Memory B cell (primary cell): ENCODE data around the gene HPD.
A peak's percentile ranks its signal among the peaks of the same experiment; 100 is the strongest.

ENCODE experiments used
- ATAC-seq: fragments of 150-1000 bp; cut with Tn5 transposase; 2 replicates; pipeline ENCODE4 v1.10.0; 2021; ENCODE audit warnings: low read depth, mild to moderate bottlenecking, moderate library complexity
- DNase-seq, 2 donors: peaks; one replicate each; pipeline ENCODE4 v3.0.0; 2022; ENCODE audit warnings: low spot score in 2 of 2
- H3K27ac Mint-ChIP-seq: one replicate; pipeline ENCODE4 v1.8.0; 2022; ENCODE audit warnings: mild to moderate bottlenecking, moderate library complexity, mixed read lengths
- H3K27me3 Mint-ChIP-seq: one replicate; pipeline ENCODE4 v1.8.0; 2022; ENCODE audit warnings: mixed read lengths
- H3K36me3 Mint-ChIP-seq: one replicate; pipeline ENCODE4 v1.8.0; 2022; ENCODE audit warnings: mild to moderate bottlenecking, mixed read lengths
- H3K4me1 Mint-ChIP-seq: one replicate; pipeline ENCODE4 v1.8.0; 2022; ENCODE audit warnings: mixed read lengths
- H3K4me3 Mint-ChIP-seq: one replicate; pipeline ENCODE4 v1.8.0; 2022; ENCODE audit warnings: mild to moderate bottlenecking, moderate library complexity, mixed read lengths
- H3K9me3 Mint-ChIP-seq: one replicate; pipeline ENCODE4 v1.8.0; 2022; ENCODE audit warnings: mixed read lengths

The HPD gene

GRCh38 chr12:121814429-121815119 lies 44.1 kb downstream of the HPD start:
- ATAC-seq (no peak), DNase-seq (no peak)
- Mint-ChIP-seq H3K27ac (no peak overlapping the region), H3K27me3 (no peaks in the 10 kb centered on the region), H3K9me3 (no peaks in the 10 kb centered on the region), H3K4me3 (no peak overlapping the region), H3K4me1 (peaks cover 33% of the 10 kb centered on the region), H3K36me3 (peaks cover 29% of the 10 kb centered on the region)

GRCh38 chr12:121813951-121814350 lies 44.7 kb downstream of the HPD start:
- Mint-ChIP-seq H3K27ac (no peak overlapping the region), H3K36me3 (peaks cover 27% of the 10 kb centered on the region), H3K9me3 (no peaks in the 10 kb centered on the region), H3K4me3 (no peak overlapping the region), H3K27me3 (no peaks in the 10 kb centered on the region), H3K4me1 (peaks cover 33% of the 10 kb centered on the region)
- DNase-seq (no peak), ATAC-seq (no peak)

DNA sequence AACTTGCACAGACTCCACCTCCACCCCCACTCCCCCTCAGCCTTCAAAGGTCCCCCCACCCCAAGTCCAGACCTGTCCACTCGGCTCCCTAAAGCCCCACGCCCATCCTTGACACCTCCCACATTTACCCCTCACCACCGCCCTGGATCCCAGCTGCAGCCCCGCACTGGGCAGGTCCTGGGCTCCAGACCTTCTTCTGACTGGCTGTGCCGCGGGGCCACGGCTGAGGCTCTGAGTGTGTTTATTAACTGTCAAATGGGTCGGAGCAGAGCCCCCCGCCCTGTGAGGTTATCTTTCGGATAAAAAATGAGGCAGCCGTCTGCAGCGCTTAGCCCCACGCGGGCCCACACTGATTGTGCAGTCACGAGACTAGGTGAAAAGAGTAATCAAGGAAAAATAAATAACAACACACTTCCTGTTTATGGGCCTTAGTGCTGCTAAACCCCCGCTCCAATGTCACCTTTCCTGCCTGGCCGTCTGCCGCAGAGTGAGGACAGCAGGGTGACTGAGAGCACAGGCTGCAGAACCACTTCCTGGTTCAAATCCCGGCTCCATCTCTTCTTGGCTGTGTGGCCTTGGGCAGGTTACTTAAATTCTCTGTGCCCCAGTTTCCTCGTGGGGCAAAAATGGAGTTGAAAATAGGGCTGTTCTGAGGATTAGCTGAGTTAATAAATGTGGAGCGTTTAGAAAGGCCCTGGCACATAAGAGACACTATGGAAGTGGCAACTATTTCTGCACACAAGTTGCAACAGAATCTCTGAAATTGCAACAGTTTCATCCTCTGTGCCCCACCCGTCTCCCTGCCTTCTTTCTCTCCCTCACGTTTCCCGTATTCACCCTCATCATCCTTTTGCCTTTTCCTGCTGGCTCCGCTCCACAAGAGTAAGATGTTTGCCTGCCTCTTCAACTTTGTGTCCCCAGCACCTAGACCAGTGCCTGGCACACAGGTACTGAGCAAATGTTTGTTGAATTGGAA lies 45.5 kb downstream of the HPD start:
- H3K36me3 Mint-ChIP-seq, result peaks cover 28% of the 10 kb centered on the region
- no peak for ATAC-seq
- no peaks in the 10 kb centered on the region for H3K27me3 Mint-ChIP-seq
- peaks cover 36% of the 10 kb centered on the region for H3K4me1 Mint-ChIP-seq
- no peak for DNase-seq
- H3K27ac Mint-ChIP-seq, result no peak overlapping the region
- H3K4me3 Mint-ChIP-seq, result peak overlapping the region; percentile 83
- H3K9me3 Mint-ChIP-seq, result no peaks in the 10 kb centered on the region

DNA sequence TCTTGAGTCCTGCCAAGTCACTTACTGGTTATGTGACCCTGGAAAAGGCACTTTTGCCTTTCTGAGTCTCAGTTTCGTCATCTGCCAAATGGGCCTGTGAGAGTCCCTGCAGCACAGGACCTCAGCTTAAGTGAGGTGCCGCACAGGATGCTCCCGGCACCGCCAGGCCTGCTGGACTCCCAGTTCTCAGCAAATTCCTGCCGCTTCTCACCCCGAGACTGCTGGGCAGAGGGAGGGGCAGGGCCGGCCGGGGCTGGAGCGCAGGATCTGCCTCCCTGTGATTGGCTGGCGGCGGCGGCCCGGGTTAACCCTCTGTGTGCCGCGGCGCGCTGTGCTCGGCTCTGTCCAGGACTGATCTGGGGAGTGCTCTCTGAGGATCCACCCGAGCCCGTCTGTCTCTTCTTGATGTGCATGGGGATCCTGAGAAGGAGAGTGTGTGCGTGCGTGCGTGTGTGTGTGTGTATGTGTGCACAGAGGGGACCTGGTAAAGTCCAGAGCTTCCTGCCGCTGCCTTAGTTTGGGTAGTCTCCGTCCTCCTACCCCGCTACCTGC lies 46.3 kb downstream of the HPD start:
- H3K9me3 Mint-ChIP-seq, result no peaks in the 10 kb centered on the region
- DNase-seq, result no peak
- H3K27me3 Mint-ChIP-seq, result no peaks in the 10 kb centered on the region
- H3K4me1 Mint-ChIP-seq, result peaks cover 41% of the 10 kb centered on the region
- peak overlapping the region; percentile 80 for H3K27ac Mint-ChIP-seq
- peak overlapping the region; percentile 83 for H3K4me3 Mint-ChIP-seq
- peaks cover 26% of the 10 kb centered on the region for H3K36me3 Mint-ChIP-seq
- peak; percentile 34 for ATAC-seq

GRCh38 chr12:121811434-121812319 lies 47.0 kb downstream of the HPD start:
- Mint-ChIP-seq H3K27ac (peak overlapping the region; percentile 80), H3K4me1 (peaks cover 43% of the 10 kb centered on the region), H3K9me3 (no peaks in the 10 kb centered on the region), H3K4me3 (peak overlapping the region; percentile 83), H3K27me3 (no peaks in the 10 kb centered on the region), H3K36me3 (peaks cover 25% of the 10 kb centered on the region)
- peak; percentile 75 for ATAC-seq
- peak; percentile 79 to 88 for DNase-seq

DNA sequence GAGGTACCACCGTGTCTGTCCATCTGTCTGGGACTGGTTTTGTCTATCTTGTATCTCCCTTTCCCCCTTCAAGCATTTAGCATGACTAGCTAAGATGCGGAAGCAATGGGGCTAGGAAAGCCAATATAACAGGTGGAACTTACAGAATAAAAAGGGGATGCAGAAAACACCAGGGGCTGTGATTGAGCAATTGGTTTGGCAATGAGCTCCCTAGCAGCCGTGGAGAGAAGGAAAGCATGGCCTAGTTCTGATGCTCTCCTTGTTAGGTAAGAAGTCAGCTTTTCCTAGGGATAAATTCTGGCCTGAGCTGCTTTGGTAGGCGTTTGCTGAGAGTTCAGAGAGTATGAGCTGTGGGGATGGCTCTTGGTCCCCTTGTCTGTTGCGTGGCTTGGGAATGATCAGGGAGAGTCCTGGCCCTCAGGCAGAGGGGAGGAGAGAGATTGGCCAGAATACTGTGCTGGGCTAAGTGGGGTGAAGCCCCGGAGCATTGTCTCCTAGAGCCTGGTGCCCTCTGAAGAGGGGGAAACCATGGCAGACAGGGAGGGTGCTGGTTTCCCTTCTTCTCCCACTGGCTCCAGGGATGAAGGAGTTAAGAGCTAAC lies 47.7 kb downstream of the HPD start:
- Mint-ChIP-seq H3K36me3 (peaks cover 22% of the 10 kb centered on the region), H3K27me3 (no peaks in the 10 kb centered on the region), H3K9me3 (no peaks in the 10 kb centered on the region), H3K4me3 (peak overlapping the region; percentile 83), H3K4me1 (peaks cover 46% of the 10 kb centered on the region), H3K27ac (peak overlapping the region; percentile 80)
- DNase-seq (no peak), ATAC-seq (no peak)

GRCh38 chr12:121810234-121810817 lies 48.3 kb downstream of the HPD start:
- Mint-ChIP-seq H3K9me3 (no peaks in the 10 kb centered on the region), H3K36me3 (peaks cover 20% of the 10 kb centered on the region), H3K4me3 (no peak overlapping the region), H3K27me3 (no peaks in the 10 kb centered on the region), H3K27ac (no peak overlapping the region), H3K4me1 (peaks cover 48% of the 10 kb centered on the region)
- ATAC-seq (no peak), DNase-seq (no peak)

GRCh38 chr12:121809712-121810116 lies 48.9 kb downstream of the HPD start:
- H3K36me3 Mint-ChIP-seq, result peaks cover 19% of the 10 kb centered on the region
- no peak for ATAC-seq
- H3K9me3 Mint-ChIP-seq, result no peaks in the 10 kb centered on the region
- DNase-seq, result no peak
- peaks cover 47% of the 10 kb centered on the region for H3K4me1 Mint-ChIP-seq
- no peak overlapping the region for H3K4me3 Mint-ChIP-seq
- peak overlapping the region; percentile 75 for H3K27ac Mint-ChIP-seq
- no peaks in the 10 kb centered on the region for H3K27me3 Mint-ChIP-seq

GRCh38 chr12:121808623-121809022 lies 50.0 kb downstream of the HPD start:
- ATAC-seq (no peak), DNase-seq (no peak)
- Mint-ChIP-seq H3K4me3 (peak overlapping the region; percentile 25), H3K27me3 (no peaks in the 10 kb centered on the region), H3K9me3 (no peaks in the 10 kb centered on the region), H3K36me3 (peaks cover 16% of the 10 kb centered on the region), H3K4me1 (peaks cover 44% of the 10 kb centered on the region), H3K27ac (peak overlapping the region; percentile 60)

DNA sequence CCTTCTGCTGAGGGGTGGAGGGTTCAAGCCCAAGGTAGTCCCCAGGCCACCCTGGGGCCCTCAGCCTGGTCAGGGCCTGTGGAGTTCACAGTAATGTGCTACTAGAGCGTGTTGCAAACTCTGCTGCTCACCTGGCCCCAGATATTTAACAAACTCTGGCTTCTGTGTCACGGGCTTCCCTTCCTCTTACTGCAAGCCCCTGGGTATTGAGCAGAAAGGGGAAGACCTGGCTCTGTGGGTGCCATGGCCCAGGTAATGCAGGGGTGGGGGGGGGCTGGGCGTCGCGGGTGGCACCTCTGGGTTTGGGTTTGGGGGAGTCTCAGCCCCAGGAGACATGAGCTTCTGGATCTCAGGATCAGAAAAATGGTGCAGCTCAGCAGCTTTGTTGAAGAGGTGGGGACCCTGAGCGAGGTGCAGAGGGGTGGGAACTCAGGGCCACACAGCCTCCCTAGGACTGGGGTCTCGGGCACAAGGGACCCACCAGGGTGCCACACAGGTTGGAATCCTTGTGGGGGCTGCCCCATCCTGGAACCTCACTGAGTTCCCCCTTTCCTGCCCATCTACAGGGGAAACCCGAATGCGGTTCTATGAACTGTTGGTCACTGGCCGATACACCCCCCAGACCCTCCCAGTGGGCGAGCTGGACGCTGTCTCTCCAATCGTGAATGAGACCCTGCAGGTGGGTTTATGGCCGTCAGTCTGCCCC lies 50.9 kb downstream of the HPD start:
- DNase-seq (peak in 1 of 2 donors; percentile 53), ATAC-seq (peak; percentile 23)
- Mint-ChIP-seq H3K27me3 (no peaks in the 10 kb centered on the region), H3K27ac (peak overlapping the region; percentile 82), H3K36me3 (peaks cover 12% of the 10 kb centered on the region), H3K4me3 (peak overlapping the region; percentile 76), H3K9me3 (no peaks in the 10 kb centered on the region), H3K4me1 (peaks cover 36% of the 10 kb centered on the region)

DNA sequence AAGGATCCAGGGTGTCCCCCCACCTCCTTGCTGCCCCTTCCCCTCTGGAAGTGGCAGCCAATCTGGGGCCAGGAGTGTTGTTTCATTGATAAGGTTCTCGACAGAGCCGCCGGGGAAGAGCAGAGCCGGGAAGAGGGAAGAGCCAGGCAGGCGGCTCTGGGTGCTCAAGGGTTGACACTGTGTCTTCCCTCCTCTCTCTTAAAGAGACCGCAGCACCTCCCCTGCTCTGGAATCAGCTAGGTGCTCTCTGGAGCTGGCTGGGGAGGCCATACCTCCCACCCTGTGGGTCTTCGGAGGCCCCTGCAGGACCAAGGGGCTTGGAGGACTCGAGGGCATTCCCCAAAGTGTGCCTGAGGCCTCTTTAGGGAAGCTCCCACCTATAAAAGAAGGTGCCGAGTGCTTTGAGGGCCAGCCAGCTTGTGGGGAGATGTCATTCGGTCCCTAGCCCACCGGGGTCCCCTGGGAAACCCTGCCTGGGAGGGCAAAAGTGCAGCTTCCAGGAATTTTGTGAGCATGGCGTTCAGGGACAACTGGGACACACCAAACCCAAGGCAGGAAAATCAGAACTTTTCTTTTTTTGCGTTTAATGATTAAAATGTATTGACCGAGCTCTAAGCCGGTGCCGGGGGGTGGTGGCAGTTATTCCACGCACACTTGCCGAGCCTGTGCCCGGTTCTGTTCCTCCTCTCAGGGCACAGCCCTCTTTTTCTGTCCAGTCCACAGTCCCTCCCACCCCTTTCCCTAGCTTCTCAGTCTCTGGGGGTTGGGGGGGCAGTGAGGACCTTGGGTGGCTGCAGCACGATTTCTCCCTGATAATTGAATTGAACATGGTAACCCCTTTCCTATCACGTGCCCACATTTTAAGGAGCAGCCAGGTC lies 51.9 kb downstream of the HPD start:
- peaks cover 30% of the 10 kb centered on the region for H3K4me1 Mint-ChIP-seq
- H3K36me3 Mint-ChIP-seq, result peaks cover 11% of the 10 kb centered on the region
- no peak for ATAC-seq

More for the DNA sequence above, 51.9 kb downstream of the HPD start:
- Mint-ChIP-seq H3K27ac (peak overlapping the region; percentile 90), H3K4me3 (peak overlapping the region; percentile 93), H3K27me3 (no peaks in the 10 kb centered on the region), H3K9me3 (no peaks in the 10 kb centered on the region)
- no peak for DNase-seq
